ENCODE results near the gene DENND4A. TPM values are rescaled to one million over a fixed set of nuclear protein-coding genes. Genes with fewer than 3 reads are reported as not detected.

The DENND4A gene
- total RNA-seq, 4 donors from 2014 or later, result 20.3 to 42.3 (median 33.7) TPM

GRCh38 chr15:65666257-65666656, 125.8 kb downstream of the DENND4A start:
- ATAC-seq, result no peak
- Histone ChIP-seq H3K27me3 (no peaks in the 10 kb centered on the region), H3K4me3 (no peak overlapping the region), H3K36me3 (peaks cover under 1 to 99% of the 10 kb centered on the region in 2 donors), H3K4me1 (no peaks in the 10 kb centered on the region), H3K27ac (no peak overlapping the region), H3K9me3 (no peaks in the 10 kb centered on the region)
- TF ChIP-seq POLR2A (IDR thresholded peaks at IDR 0.05) (no peak), EP300 (IDR thresholded peaks at IDR 0.05) (no peak), POLR2AphosphoS5 (IDR thresholded peaks at IDR 0.05) (no peak), CTCF (IDR thresholded peaks at IDR 0.05) (no peak)
- 63 to 74% methylated on average over 3 of the region's 3 CpGs for WGBS, 2 donors (ENCODE audit: low coverage in 1 of 2)

- peaks cover 0 to 99% of the 10 kb centered on the region in 2 donors for H3K36me3 ChIP-seq
- H3K4me1 ChIP-seq, result no peaks in the 10 kb centered on the region
- H3K4me3 ChIP-seq, result no peak overlapping the region
- no peak overlapping the region for H3K27ac ChIP-seq
- no peaks in the 10 kb centered on the region for H3K9me3 ChIP-seq
- no peaks in the 10 kb centered on the region for H3K27me3 ChIP-seq
- TF ChIP-seq POLR2A (IDR thresholded peaks at IDR 0.05), result no peak
- TF ChIP-seq EP300 (IDR thresholded peaks at IDR 0.05), result no peak
- no peak for TF ChIP-seq CTCF (IDR thresholded peaks at IDR 0.05)
- no peak for TF ChIP-seq POLR2AphosphoS5 (IDR thresholded peaks at IDR 0.05)
- ATAC-seq, result no peak
- 88% methylated on average over 3 of the region's 3 CpGs; no CpG with 5 or more reads in 1 of the 2 donors for WGBS, 2 donors (ENCODE audit: low coverage in 1 of 2)
Measured at GRCh38 chr15:65663521-65663920, 128.6 kb downstream of the DENND4A start.

GRCh38 chr15:65660927-65661326, 131.2 kb downstream of the DENND4A start:
- Histone ChIP-seq H3K9me3 (no peaks in the 10 kb centered on the region), H3K4me3 (no peak overlapping the region), H3K27ac (no peak overlapping the region), H3K4me1 (no peaks in the 10 kb centered on the region), H3K27me3 (no peaks in the 10 kb centered on the region), H3K36me3 (peaks cover 0 to 98% of the 10 kb centered on the region in 2 donors)
- ATAC-seq, result no peak
- TF ChIP-seq EP300 (IDR thresholded peaks at IDR 0.05) (no peak), POLR2A (IDR thresholded peaks at IDR 0.05) (no peak), CTCF (IDR thresholded peaks at IDR 0.05) (no peak), POLR2AphosphoS5 (IDR thresholded peaks at IDR 0.05) (no peak)
- 64 to 79% methylated on average over 2 of the region's 2 CpGs for WGBS, 2 donors (ENCODE audit: low coverage in 1 of 2)

- H3K27me3 ChIP-seq, result no peaks in the 10 kb centered on the region
- no peaks in the 10 kb centered on the region for H3K4me1 ChIP-seq
- H3K9me3 ChIP-seq, result no peaks in the 10 kb centered on the region
- WGBS, 2 donors (ENCODE audit: low coverage in 1 of 2), result 85 to 94% methylated on average over 4 of the region's 4 CpGs
- ATAC-seq, result no peak
- H3K27ac ChIP-seq, result no peak overlapping the region
- H3K4me3 ChIP-seq, result no peak overlapping the region
- TF ChIP-seq CTCF (IDR thresholded peaks at IDR 0.05), result no peak
- H3K36me3 ChIP-seq, result peaks cover 0 to 97% of the 10 kb centered on the region in 2 donors
Measured at GRCh38 chr15:65659502-65660052, 132.5 kb downstream of the DENND4A start.

GRCh38 chr15:65655457-65655856, 136.6 kb downstream of the DENND4A start:
- 66 to 75% methylated on average over 4 of the region's 4 CpGs for WGBS, 2 donors (ENCODE audit: low coverage in 1 of 2)
- TF ChIP-seq CTCF (IDR thresholded peaks at IDR 0.05) (no peak), POLR2AphosphoS5 (IDR thresholded peaks at IDR 0.05) (no peak), EP300 (IDR thresholded peaks at IDR 0.05) (no peak), POLR2A (IDR thresholded peaks at IDR 0.05) (no peak)
- Histone ChIP-seq H3K27me3 (no peaks in the 10 kb centered on the region), H3K27ac (no peak overlapping the region), H3K9me3 (no peaks in the 10 kb centered on the region), H3K4me3 (no peak overlapping the region), H3K4me1 (no peaks in the 10 kb centered on the region), H3K36me3 (peaks cover 0 to 86% of the 10 kb centered on the region in 2 donors)
- no peak for ATAC-seq

Data from gastroesophageal sphincter (tissue), 4 donors.